UCSD-AML1 (cell line): ENCODE measurements around the gene TRAFD1.

Experiments used
- DNase-seq: peaks from one replicate; lab custom pipeline; 2025; ENCODE audit not compliant: unreplicated experiment; lab: John Stamatoyannopoulos, UW

Gene TRAFD1

GRCh38 chr12:112175361-112176155 lies 50.2 kb downstream of the TRAFD1 start:
- no peak for DNase-seq

- DNase-seq: no peak
Measured at GRCh38 chr12:112176321-112177010, 51.1 kb downstream of the TRAFD1 start.

GRCh38 chr12:112178796-112179195 lies 53.4 kb downstream of the TRAFD1 start:
- no peak for DNase-seq

- no peak for DNase-seq
Measured at GRCh38 chr12:112179341-112179740, 54.0 kb downstream of the TRAFD1 start.

GRCh38 chr12:112179916-112180315 lies 54.6 kb downstream of the TRAFD1 start:
- no peak for DNase-seq

GRCh38 chr12:112180422-112180821 lies 55.1 kb downstream of the TRAFD1 start:
- DNase-seq: no peak

GRCh38 chr12:112182499-112182898 lies 57.1 kb downstream of the TRAFD1 start:
- DNase-seq: no peak

- DNase-seq: no peak
Measured at GRCh38 chr12:112183141-112184021, 58.0 kb downstream of the TRAFD1 start.

GRCh38 chr12:112184056-112184887 lies 58.9 kb downstream of the TRAFD1 start:
- DNase-seq: no peak

- DNase-seq: no peak
Measured at GRCh38 chr12:112185093-112185923, 59.9 kb downstream of the TRAFD1 start.

GRCh38 chr12:112188130-112188830 lies 62.9 kb downstream of the TRAFD1 start:
- DNase-seq: no peak

GRCh38 chr12:112190231-112191025 lies 65.1 kb downstream of the TRAFD1 start:
- DNase-seq: no peak

GRCh38 chr12:112191201-112191600 lies 65.8 kb downstream of the TRAFD1 start:
- no peak for DNase-seq

- DNase-seq: no peak
Measured at GRCh38 chr12:112191840-112192321, 66.5 kb downstream of the TRAFD1 start.

GRCh38 chr12:112192475-112192874 lies 67.1 kb downstream of the TRAFD1 start:
- no peak for DNase-seq

- no peak for DNase-seq
Measured at GRCh38 chr12:112194601-112195247, 69.4 kb downstream of the TRAFD1 start.

GRCh38 chr12:112196196-112196875 lies 71.0 kb downstream of the TRAFD1 start:
- DNase-seq: no peak
